WERI-Rb-1 (cell line): ENCODE results near the gene PATE1.

Experiments
- DNase-seq: peaks from one replicate; pipeline ENCODE4 v3.0.0-alpha.2; 2020
- H3K27ac ChIP-seq: fragments of 250-450 bp; sonication (Bioruptor Pico); 2 replicates; pipeline ENCODE4 v1.5.1; 2020; ENCODE audit warnings: mild to moderate bottlenecking, moderate library complexity
- H3K27me3 ChIP-seq: fragments of 250-450 bp; sonication (Bioruptor Pico); 2 replicates; pipeline ENCODE4 v1.5.1; 2021; ENCODE audit warnings: mild to moderate bottlenecking, low read depth, moderate library complexity; ENCODE audit not compliant: insufficient read depth, severe bottlenecking
- H3K36me3 ChIP-seq: fragments of 250-450 bp; sonication (Bioruptor Pico); 2 replicates; pipeline ENCODE4 v1.5.1; 2020; ENCODE audit warnings: mild to moderate bottlenecking, moderate library complexity
- H3K4me3 ChIP-seq: 2 replicates; pipeline ENCODE4 v1.5.1; 2011; ENCODE audit warnings: low read depth, mild to moderate bottlenecking, control low read depth, low read length
- H3K9me3 ChIP-seq: fragments of 250-450 bp; sonication (Bioruptor Pico); 2 replicates; pipeline ENCODE4 v1.5.1; 2021; ENCODE audit warnings: mild to moderate bottlenecking, moderate library complexity; ENCODE audit not compliant: severe bottlenecking
- TF ChIP-seq, protein P1 (sequence below): IDR thresholded peaks from 2 replicates; pipeline ENCODE4 v1.5.1; 2011; ENCODE audit warnings: low read depth, mild to moderate bottlenecking, control low read depth, inconsistent platforms, low read length

PATE1 gene

DNA sequence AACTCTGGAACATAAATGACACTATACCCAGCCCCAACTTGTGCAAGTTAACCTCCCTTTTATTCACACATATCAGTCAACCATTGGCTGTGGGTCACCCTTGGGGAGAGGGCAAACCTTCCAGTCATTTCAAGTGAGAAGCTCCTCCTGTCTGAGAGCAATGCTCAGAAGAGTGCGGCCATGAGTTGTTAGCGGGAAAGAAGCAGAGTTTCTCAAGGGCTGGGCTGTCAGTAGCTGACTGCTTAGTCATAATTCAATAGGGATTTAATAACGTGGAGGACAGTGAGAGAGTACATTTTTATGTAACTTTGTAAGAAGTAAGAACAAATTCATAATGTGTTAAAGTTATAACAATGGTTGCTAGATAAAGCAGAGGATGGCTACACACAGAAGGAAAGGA, 27.4 kb downstream of the PATE1 start:
- Histone ChIP-seq H3K27ac (no peak overlapping the region), H3K27me3 (peaks cover 75% of the 10 kb centered on the region), H3K9me3 (no peaks in the 10 kb centered on the region), H3K4me3 (no peak overlapping the region), H3K36me3 (no peaks in the 10 kb centered on the region)
- DNase-seq = no peak
- TF ChIP-seq, protein P1, sequence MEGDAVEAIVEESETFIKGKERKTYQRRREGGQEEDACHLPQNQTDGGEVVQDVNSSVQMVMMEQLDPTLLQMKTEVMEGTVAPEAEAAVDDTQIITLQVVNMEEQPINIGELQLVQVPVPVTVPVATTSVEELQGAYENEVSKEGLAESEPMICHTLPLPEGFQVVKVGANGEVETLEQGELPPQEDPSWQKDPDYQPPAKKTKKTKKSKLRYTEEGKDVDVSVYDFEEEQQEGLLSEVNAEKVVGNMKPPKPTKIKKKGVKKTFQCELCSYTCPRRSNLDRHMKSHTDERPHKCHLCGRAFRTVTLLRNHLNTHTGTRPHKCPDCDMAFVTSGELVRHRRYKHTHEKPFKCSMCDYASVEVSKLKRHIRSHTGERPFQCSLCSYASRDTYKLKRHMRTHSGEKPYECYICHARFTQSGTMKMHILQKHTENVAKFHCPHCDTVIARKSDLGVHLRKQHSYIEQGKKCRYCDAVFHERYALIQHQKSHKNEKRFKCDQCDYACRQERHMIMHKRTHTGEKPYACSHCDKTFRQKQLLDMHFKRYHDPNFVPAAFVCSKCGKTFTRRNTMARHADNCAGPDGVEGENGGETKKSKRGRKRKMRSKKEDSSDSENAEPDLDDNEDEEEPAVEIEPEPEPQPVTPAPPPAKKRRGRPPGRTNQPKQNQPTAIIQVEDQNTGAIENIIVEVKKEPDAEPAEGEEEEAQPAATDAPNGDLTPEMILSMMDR = no peak

DNA sequence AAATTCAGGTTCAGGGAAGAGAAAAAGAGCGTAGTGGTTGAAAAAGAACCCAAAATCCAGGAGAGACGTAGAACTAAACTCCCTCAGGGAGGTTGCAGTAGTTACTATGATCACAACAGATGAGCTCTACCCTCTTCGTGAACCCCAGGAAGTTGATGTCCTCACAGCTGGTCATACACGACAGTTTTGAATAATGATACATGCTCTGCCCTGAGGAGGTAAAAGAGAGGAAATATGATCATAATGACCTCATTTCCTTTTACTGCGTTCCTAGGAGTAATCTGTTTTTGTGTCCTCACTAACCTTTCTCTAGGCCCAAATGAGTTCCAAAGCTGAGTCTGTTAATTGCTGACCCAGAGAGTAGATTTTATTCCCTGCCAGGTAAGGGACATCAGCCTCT, 31.2 kb downstream of the PATE1 start:
- Histone ChIP-seq H3K36me3 (no peaks in the 10 kb centered on the region), H3K27ac (no peak overlapping the region), H3K9me3 (no peaks in the 10 kb centered on the region), H3K27me3 (peaks cover 46% of the 10 kb centered on the region), H3K4me3 (no peak overlapping the region)
- no peak for DNase-seq
- TF ChIP-seq, protein P1 = no peak

- no peaks in the 10 kb centered on the region for H3K9me3 ChIP-seq
- peaks cover 35% of the 10 kb centered on the region for H3K27me3 ChIP-seq
- TF ChIP-seq, protein P1 = no peak
- H3K36me3 ChIP-seq = no peaks in the 10 kb centered on the region
- DNase-seq = no peak
- H3K27ac ChIP-seq = no peak within 1 kb of the TSS
- no peak within 1 kb of the TSS for H3K4me3 ChIP-seq
Observed at GRCh38 chr11:125778728-125779127, 32.6 kb downstream of the PATE1 start, which contains the start of gene PATE2. Gene PATE2, minus strand, starts transcription at chr11:125778828. Its CDS starts 55 bp downstream, at chr11:125778773.

- H3K27me3 ChIP-seq = peaks cover 21% of the 10 kb centered on the region
- no peaks in the 10 kb centered on the region for H3K9me3 ChIP-seq
- TF ChIP-seq, protein P1 = no peak
- H3K4me3 ChIP-seq = no peak overlapping the region
- H3K36me3 ChIP-seq = no peaks in the 10 kb centered on the region
- no peak overlapping the region for H3K27ac ChIP-seq
- DNase-seq = no peak
Observed at GRCh38 chr11:125784678-125785077, 38.6 kb downstream of the PATE1 start.

- Histone ChIP-seq H3K4me3 (no peak within 1 kb of the TSS), H3K36me3 (no peaks in the 10 kb centered on the region), H3K27ac (no peak within 1 kb of the TSS), H3K9me3 (no peaks in the 10 kb centered on the region), H3K27me3 (peaks cover 18% of the 10 kb centered on the region)
- TF ChIP-seq, protein P1 = no peak
- DNase-seq = no peak
Observed at GRCh38 chr11:125787827-125788226, 41.7 kb downstream of the PATE1 start, which contains the start of gene PATE3. Gene PATE3, plus strand, starts transcription at chr11:125788127. Its CDS starts 25 bp downstream, at chr11:125788152.

DNA sequence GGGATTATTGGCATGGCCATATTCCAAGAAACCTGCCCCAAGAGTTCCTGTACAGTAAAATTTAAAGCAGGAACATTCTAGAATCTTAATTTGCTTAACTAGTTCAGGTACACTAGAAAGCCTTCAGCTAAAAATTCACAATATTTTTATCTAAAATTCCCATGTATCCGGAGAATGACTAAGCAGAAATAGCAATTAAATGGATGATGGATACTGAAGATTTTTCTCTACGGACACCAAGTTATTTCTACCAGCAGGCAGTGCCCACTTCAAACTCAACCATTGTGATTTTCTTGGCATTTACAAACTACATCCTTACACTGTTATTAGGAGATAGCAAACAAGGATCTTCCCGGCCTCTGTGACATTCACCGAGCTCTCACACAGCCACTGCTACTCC, 44.7 kb downstream of the PATE1 start:
- peaks cover 14% of the 10 kb centered on the region for H3K27me3 ChIP-seq
- H3K36me3 ChIP-seq = no peaks in the 10 kb centered on the region
- no peak overlapping the region for H3K27ac ChIP-seq
- DNase-seq = no peak
- TF ChIP-seq, protein P1 = no peak
- H3K4me3 ChIP-seq = no peak overlapping the region
- no peaks in the 10 kb centered on the region for H3K9me3 ChIP-seq
